NCI-H526 treated with DMSO at 0.1 percent for 48 hours (cell line): ENCODE measurements around the gene DEAF1.
"Not testable (repeated sequence)": the region's sequence is repeated elsewhere in the genome, so short reads cannot be mapped to it uniquely, and the experiment has no call there.

Experiments used
- DNase-seq: peaks from one replicate; lab custom pipeline; 2025; lab: John Stamatoyannopoulos, UW

The DEAF1 gene

GRCh38 chr11:701741-702461, 6.9 kb upstream of the DEAF1 start:
- no peak for DNase-seq

GRCh38 chr11:699753-700152, 4.7 kb upstream of the DEAF1 start:
- no peak for DNase-seq

GRCh38 chr11:699116-699508, 4.1 kb upstream of the DEAF1 start:
- no peak for DNase-seq

- DNase-seq = no peak
Measured at GRCh38 chr11:698493-699115, 3.6 kb upstream of the DEAF1 start.

GRCh38 chr11:697811-698311, 2.8 kb upstream of the DEAF1 start:
- DNase-seq = no peak

GRCh38 chr11:696955-697491, 2.0 kb upstream of the DEAF1 start:
- no peak for DNase-seq

- peak; percentile 98 for DNase-seq
Measured at GRCh38 chr11:695538-696248, 671 bp upstream of the DEAF1 start, which contains the start of gene TMEM80. TMEM80 (plus strand) TSS chr11:695816; CDS start chr11:695828, 12 bp downstream.

- DNase-seq = no peak
Measured at GRCh38 chr11:695288-695537, 191 bp upstream of the DEAF1 start.

- DNase-seq = no peak
Measured at GRCh38 chr11:693887-694562, 997 bp downstream of the DEAF1 start.

GRCh38 chr11:693415-693831, 1.6 kb downstream of the DEAF1 start:
- DNase-seq = no peak

- DNase-seq = no peak
Measured at GRCh38 chr11:692824-693414, 2.1 kb downstream of the DEAF1 start.

GRCh38 chr11:691710-692590, 3.1 kb downstream of the DEAF1 start:
- DNase-seq = no peak

- no peak for DNase-seq
Measured at GRCh38 chr11:690738-691633, 4.0 kb downstream of the DEAF1 start.

- not testable (repeated sequence) for DNase-seq
Measured at GRCh38 chr11:690244-690643, 4.8 kb downstream of the DEAF1 start.

GRCh38 chr11:689625-690024, 5.4 kb downstream of the DEAF1 start:
- no peak for DNase-seq

- DNase-seq = no peak
Measured at GRCh38 chr11:688681-689080, 6.3 kb downstream of the DEAF1 start.

- DNase-seq = no peak
Measured at GRCh38 chr11:687751-688150, 7.3 kb downstream of the DEAF1 start.

GRCh38 chr11:686451-687243, 8.4 kb downstream of the DEAF1 start:
- DNase-seq = no peak

GRCh38 chr11:680970-681369, 14.1 kb downstream of the DEAF1 start:
- DNase-seq = no peak
